ENCODE results near the gene TMEM140. TPM values are rescaled to one million over a fixed set of nuclear protein-coding genes. Genes with fewer than 3 reads are reported as not detected.

TMEM140 gene
- total RNA-seq, 4 donors from 2014 or later = 4.8 to 36.3 (median 28.9) TPM

DNA sequence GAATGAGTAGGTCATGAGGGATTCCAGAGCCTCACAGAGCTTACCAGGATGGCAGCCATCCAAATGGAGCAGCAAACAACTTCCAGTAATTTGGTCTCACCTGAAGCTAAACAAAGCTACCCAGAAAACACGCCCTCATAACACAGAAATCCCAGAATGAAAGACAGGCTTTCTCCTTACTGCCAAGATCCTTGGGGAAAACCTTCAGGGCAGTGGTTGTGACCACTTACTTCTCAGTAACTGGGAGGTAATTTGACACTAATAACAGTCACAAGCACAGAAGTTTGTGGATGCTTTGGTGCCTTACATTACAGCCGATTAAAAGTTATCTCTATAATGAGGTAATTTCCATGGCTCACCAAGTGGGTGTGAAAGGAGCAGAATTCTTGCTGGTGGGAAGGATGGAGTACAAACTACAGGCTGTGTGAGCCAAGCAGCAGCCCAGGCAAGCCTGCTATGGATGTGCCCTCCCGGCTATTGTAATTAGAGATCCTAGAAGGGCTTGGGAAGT, 53.0 kb downstream of the TMEM140 start:
- H3K4me1 ChIP-seq = no peaks in the 10 kb centered on the region
- in situ Hi-C loops (cut with MboI; ENCODE audit: low pct_ligation_motif_present in 1 of 4, low pct_unique_long_range_greater_than_20kb in 1 of 4, low sequenced_read_pairs in 3 of 4) = no loop called here
- intact Hi-C loops (cut with DNase I; ENCODE audit: low total_unique reads) = no loop called here
- TF ChIP-seq, protein P1, sequence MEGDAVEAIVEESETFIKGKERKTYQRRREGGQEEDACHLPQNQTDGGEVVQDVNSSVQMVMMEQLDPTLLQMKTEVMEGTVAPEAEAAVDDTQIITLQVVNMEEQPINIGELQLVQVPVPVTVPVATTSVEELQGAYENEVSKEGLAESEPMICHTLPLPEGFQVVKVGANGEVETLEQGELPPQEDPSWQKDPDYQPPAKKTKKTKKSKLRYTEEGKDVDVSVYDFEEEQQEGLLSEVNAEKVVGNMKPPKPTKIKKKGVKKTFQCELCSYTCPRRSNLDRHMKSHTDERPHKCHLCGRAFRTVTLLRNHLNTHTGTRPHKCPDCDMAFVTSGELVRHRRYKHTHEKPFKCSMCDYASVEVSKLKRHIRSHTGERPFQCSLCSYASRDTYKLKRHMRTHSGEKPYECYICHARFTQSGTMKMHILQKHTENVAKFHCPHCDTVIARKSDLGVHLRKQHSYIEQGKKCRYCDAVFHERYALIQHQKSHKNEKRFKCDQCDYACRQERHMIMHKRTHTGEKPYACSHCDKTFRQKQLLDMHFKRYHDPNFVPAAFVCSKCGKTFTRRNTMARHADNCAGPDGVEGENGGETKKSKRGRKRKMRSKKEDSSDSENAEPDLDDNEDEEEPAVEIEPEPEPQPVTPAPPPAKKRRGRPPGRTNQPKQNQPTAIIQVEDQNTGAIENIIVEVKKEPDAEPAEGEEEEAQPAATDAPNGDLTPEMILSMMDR (IDR thresholded peaks at IDR 0.05) = no peak
- TF ChIP-seq POLR2A (IDR thresholded peaks at IDR 0.05) = no peak
- no peak for TF ChIP-seq EP300 (IDR thresholded peaks at IDR 0.05; ENCODE audit: low read depth)
- H3K27ac ChIP-seq = no peak overlapping the region
- no peaks in the 10 kb centered on the region for H3K27me3 ChIP-seq
- no peak for DNase-seq
- 56 to 73% methylated on average over 2 to 3 of the region's 3 CpGs for WGBS, 2 donors (ENCODE audit: low coverage in 1 of 2)
- H3K4me3 ChIP-seq = no peak overlapping the region
- H3K36me3 ChIP-seq = peaks cover 0 to 9% (median 1%) of the 10 kb centered on the region in 4 donors
- no peaks in the 10 kb centered on the region for H3K9me3 ChIP-seq

DNA sequence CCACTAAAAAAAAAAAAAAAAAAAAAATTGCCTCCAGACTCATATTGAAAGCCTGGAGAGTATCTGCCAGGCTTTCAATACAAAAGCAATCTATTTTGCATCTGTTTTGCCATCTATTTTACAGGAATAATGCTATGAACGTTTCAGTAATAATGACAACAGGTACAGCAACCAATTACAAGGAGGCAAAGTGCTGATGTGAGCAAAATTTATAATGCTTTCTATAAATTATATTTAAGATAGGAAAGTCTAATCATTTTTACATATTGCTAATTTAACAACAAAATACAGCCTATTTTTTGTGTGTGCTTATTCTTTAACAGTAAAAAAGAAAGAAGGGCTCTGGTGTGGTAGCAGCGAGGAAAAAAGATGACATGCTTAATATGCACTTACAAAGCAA, 53.5 kb downstream of the TMEM140 start:
- intact Hi-C loops (cut with DNase I; ENCODE audit: low total_unique reads) (no loop called here), in situ Hi-C loops (cut with MboI; ENCODE audit: low pct_ligation_motif_present in 1 of 4, low pct_unique_long_range_greater_than_20kb in 1 of 4, low sequenced_read_pairs in 3 of 4) (no loop called here)
- TF ChIP-seq POLR2AphosphoS5 (IDR thresholded peaks at IDR 0.05) (no peak), EP300 (IDR thresholded peaks at IDR 0.05; ENCODE audit: low read depth) (no peak), POLR2A (IDR thresholded peaks at IDR 0.05) (no peak)
- TF ChIP-seq, protein P1 (IDR thresholded peaks at IDR 0.05) = no peak
- no peaks in the 10 kb centered on the region for H3K27me3 ChIP-seq
- no peaks in the 10 kb centered on the region for H3K4me1 ChIP-seq
- 75 to 91% methylated on average over 2 of the region's 2 CpGs for WGBS, 2 donors (ENCODE audit: low coverage in 1 of 2)
- peaks cover 0 to 9% (median 1%) of the 10 kb centered on the region in 4 donors for H3K36me3 ChIP-seq
- no peak for DNase-seq
- H3K4me3 ChIP-seq = no peak overlapping the region
- no peak overlapping the region for H3K27ac ChIP-seq
- H3K9me3 ChIP-seq = no peaks in the 10 kb centered on the region

DNA sequence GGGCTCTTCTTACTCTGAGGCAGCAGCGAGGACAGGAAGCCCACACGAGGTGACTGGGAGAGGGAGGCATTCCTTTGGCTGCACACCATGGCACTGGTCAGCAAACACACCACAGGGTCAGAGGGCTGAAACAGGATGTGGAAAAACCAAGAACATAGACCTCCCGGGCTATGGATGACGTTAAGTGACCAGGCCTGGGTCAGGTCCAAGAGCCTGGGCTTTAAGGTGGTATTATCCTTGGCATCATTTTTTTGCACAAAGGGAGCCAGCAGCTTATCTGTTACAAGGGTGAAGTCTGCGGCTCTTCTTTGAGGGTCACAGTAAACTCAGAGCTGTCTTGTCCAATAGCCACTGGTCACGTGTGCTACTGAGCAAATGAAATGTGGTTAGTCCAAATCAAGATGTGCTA, 56.5 kb downstream of the TMEM140 start:
- H3K4me1 ChIP-seq = peaks cover 0 to 5% (median 0%) of the 10 kb centered on the region in 4 donors
- no peaks in the 10 kb centered on the region for H3K27me3 ChIP-seq
- TF ChIP-seq EP300 (IDR thresholded peaks at IDR 0.05; ENCODE audit: low read depth) (no peak), POLR2AphosphoS5 (IDR thresholded peaks at IDR 0.05) (no peak), POLR2A (IDR thresholded peaks at IDR 0.05) (no peak)
- TF ChIP-seq, protein P1 (IDR thresholded peaks at IDR 0.05) = no peak
- 90 to 100% methylated on average over 2 to 6 of the region's 6 CpGs for WGBS, 2 donors (ENCODE audit: low coverage in 1 of 2)
- DNase-seq = no peak
- in situ Hi-C loops (cut with MboI; ENCODE audit: low pct_ligation_motif_present in 1 of 4, low pct_unique_long_range_greater_than_20kb in 1 of 4, low sequenced_read_pairs in 3 of 4) = no loop called here
- intact Hi-C loops (cut with DNase I; ENCODE audit: low total_unique reads) = no loop called here
- no peak overlapping the region for H3K4me3 ChIP-seq
- H3K9me3 ChIP-seq = no peaks in the 10 kb centered on the region
- H3K36me3 ChIP-seq = peaks cover 0 to 9% (median 1%) of the 10 kb centered on the region in 4 donors
- H3K27ac ChIP-seq = no peak overlapping the region

DNA sequence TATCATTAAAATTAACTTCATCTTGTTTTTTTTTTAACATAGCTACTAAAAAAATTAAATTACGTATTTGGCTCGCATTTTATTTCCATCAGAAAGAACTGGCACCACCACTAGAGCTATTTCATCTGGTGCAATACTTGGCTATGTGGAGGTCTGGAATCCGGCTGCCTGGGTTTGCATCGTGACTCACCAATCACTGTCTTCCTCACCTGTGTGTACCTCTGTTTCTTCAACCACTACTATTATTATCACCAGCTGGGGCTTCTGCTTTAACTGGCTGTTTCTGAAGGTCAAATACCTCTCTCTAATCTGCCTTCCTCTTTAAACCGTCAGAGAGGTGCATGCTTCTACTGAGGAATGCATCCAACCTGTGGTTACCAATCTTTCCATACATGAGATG, 57.0 kb downstream of the TMEM140 start:
- intact Hi-C loops (cut with DNase I; ENCODE audit: low total_unique reads) (no loop called here), in situ Hi-C loops (cut with MboI; ENCODE audit: low pct_ligation_motif_present in 1 of 4, low pct_unique_long_range_greater_than_20kb in 1 of 4, low sequenced_read_pairs in 3 of 4) (no loop called here)
- H3K27ac ChIP-seq = no peak overlapping the region
- no peaks in the 10 kb centered on the region for H3K9me3 ChIP-seq
- no peak overlapping the region for H3K4me3 ChIP-seq
- H3K36me3 ChIP-seq = peaks cover 0 to 9% (median 1%) of the 10 kb centered on the region in 4 donors
- H3K27me3 ChIP-seq = no peaks in the 10 kb centered on the region
- DNase-seq = no peak
- peaks cover 0 to 5% (median 0%) of the 10 kb centered on the region in 4 donors for H3K4me1 ChIP-seq
- 93 to 95% methylated on average over 5 of the region's 5 CpGs for WGBS, 2 donors (ENCODE audit: low coverage in 1 of 2)
- TF ChIP-seq, protein P1 (IDR thresholded peaks at IDR 0.05) = no peak
- TF ChIP-seq POLR2A (IDR thresholded peaks at IDR 0.05) (no peak), POLR2AphosphoS5 (IDR thresholded peaks at IDR 0.05) (no peak), EP300 (IDR thresholded peaks at IDR 0.05; ENCODE audit: low read depth) (no peak)
